Measurements from ENCODE around the gene FMNL1. TPM values are rescaled to one million over a fixed set of nuclear protein-coding genes. Genes with fewer than 3 reads are reported as not detected.

The FMNL1 gene, protein sequence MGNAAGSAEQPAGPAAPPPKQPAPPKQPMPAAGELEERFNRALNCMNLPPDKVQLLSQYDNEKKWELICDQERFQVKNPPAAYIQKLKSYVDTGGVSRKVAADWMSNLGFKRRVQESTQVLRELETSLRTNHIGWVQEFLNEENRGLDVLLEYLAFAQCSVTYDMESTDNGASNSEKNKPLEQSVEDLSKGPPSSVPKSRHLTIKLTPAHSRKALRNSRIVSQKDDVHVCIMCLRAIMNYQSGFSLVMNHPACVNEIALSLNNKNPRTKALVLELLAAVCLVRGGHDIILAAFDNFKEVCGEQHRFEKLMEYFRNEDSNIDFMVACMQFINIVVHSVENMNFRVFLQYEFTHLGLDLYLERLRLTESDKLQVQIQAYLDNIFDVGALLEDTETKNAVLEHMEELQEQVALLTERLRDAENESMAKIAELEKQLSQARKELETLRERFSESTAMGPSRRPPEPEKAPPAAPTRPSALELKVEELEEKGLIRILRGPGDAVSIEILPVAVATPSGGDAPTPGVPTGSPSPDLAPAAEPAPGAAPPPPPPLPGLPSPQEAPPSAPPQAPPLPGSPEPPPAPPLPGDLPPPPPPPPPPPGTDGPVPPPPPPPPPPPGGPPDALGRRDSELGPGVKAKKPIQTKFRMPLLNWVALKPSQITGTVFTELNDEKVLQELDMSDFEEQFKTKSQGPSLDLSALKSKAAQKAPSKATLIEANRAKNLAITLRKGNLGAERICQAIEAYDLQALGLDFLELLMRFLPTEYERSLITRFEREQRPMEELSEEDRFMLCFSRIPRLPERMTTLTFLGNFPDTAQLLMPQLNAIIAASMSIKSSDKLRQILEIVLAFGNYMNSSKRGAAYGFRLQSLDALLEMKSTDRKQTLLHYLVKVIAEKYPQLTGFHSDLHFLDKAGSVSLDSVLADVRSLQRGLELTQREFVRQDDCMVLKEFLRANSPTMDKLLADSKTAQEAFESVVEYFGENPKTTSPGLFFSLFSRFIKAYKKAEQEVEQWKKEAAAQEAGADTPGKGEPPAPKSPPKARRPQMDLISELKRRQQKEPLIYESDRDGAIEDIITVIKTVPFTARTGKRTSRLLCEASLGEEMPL
- 8.5 TPM for total RNA-seq

DNA sequence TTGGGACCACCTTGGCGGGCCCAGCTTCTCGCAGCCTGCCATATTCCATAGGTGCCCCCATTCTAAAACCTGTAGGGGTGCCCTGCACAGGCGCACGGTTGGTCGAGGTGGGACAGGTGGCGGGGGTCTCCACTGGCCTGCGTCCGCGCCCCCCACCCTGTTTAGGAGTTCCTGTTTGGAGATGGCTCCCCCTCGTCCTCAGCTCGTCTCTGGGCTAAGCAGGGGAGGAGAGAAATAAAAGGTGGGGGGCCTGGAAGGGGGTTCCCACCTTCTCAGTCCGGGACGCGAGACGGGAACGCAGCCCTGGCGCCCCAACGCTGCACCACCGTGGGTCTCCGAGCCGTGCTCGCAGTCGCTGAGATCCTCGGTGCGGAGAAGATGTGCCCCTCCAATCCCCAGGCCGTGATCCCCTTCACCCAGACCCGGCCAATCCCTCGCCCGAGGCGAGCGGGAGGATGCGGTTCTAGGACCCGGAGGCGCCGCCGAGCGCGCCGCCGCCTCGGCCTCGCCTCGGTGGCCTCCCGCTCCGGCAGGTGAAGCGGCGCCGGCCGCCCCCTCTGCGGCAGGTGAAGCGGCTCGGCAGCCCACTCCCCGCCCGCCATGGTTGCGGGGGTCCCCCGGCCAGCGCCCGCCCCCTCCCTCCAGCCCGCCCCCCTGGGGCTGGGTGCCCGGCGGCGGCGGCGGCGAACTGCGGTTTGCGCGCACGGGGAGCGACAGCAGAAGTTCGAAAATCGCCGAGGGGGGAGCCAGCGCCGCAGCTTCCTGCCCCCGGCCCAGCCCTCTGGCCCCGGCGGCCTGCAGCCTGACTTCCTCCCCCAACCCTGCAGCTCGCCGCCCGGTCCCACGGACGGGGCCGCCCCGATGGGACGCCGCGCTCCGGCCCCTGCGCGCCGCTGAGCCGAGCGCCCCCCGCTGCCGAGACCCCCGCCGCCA is at the start of gene FMNL1:
TSS of gene FMNL1 (plus strand) at position 805 of the 933 bp plus-strand sequence. CDS start 240 bp downstream, outside the sequence.

DNA sequence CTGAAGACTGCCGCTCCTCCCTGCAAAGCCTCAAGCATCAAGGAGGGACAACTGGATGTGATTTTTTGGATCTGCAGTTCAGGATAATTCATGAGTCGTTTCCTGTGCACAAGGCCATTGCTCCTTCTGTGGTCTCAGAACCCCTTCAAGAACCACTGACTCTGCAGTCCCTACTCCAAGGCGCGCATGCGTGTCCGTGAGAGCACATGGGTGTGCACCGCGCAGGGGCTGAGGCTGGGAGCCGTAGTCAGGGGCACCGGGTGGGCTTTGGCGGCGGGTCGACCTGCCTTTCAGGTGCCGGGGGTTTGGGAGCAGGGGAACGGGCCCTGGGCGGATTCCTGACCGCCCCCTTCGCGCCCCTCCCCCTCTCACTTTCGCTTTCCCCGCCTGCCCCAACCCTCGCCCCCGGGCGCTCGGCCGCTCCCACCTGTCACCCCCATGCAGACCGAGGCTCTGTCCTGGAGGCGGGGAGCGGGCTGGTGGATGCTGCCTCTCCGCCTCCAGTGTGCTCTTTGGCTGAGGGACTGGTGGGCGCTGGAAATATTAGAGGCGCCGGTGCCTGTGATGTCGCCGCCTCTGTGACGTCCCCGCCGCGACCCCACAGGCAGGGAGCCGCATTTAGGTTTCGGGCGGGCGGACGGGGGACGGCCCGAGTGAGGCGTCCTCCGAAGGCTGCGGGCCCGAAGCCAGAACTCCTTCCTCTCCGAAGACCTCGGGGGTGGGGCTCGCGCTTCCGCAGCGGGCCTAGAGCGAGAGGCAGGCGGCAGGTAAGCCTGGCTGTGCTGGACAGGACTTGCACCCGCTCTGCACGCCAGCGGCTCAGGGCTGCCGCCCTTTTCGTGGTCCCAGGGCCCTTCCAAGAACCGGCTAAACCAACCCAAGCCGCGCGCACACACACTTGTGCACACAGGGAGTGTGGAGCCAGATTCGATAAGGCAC is 40.2 kb downstream of the FMNL1 start, which contains the start of gene SPATA32:
TSS of gene SPATA32 (minus strand) at position 518 of the 939 bp plus-strand sequence. CDS start at position 440, 78 bp downstream.

Other genes starting within 250 kb of the FMNL1 start
- 53.8 TPM for gene DCAKD, start 170.3 kb upstream of the FMNL1 start, total RNA-seq
- 72.1 TPM for gene NMT1, start 160.6 kb upstream of the FMNL1 start, total RNA-seq
- gene PLCD3, start 89.4 kb upstream of the FMNL1 start, total RNA-seq, result 36.8 TPM
- gene ACBD4, start 86.2 kb upstream of the FMNL1 start, total RNA-seq, result 9.0 TPM
- 21.1 TPM for gene HEXIM1, start 73.4 kb upstream of the FMNL1 start, total RNA-seq
- 9.5 TPM for gene HEXIM2, start 60.0 kb upstream of the FMNL1 start, total RNA-seq
- gene SPATA32, start 40.2 kb downstream of the FMNL1 start, total RNA-seq, result not detected
- gene MAP3K14, start 95.1 kb downstream of the FMNL1 start, total RNA-seq, result 7.7 TPM
- gene ARHGAP27, start 211.0 kb downstream of the FMNL1 start, total RNA-seq, result 11.5 TPM

Measured in camera-type eye (tissue), 1 donor.